ENCODE results near the gene KIAA0930. TPM values are rescaled to one million over a fixed set of nuclear protein-coding genes. Genes with fewer than 3 reads are reported as not detected.

Gene KIAA0930
- total and polyA plus RNA-seq, 2 of the 4 experiments (the other 2 are of a cell fraction): 25.3 to 34.1 TPM

GRCh38 chr22:45217345-45217744 is 23.3 kb downstream of the KIAA0930 start:
- Histone ChIP-seq H3K14ac (replicated peaks; ENCODE audit: low read depth, low read length) (no peak overlapping the region), H4K91ac (ENCODE audit: insufficient read depth, low read depth, low read length) (no peak overlapping the region), H3K56ac (ENCODE audit: extremely low read depth, insufficient read depth, low read length) (no peak overlapping the region), H3K9me3 (ENCODE audit: control insufficient read depth, insufficient read depth, low read length) (no peaks in the 10 kb centered on the region), H3K27me3 (ENCODE audit: control insufficient read depth, insufficient read depth, low read length) (no peaks in the 10 kb centered on the region), H2BK120ac (ENCODE audit: low read depth, low read length) (no peak overlapping the region), H3K36me3 (ENCODE audit: control insufficient read depth, insufficient read depth, low read length) (no peaks in the 10 kb centered on the region), H3K79me1 (ENCODE audit: low read depth in 1 of 2, low read length in 2 of 2) (peaks cover 24 to 68% of the 10 kb centered on the region in 2 experiments), H2BK5ac (ENCODE audit: low read depth, low read length, poor library complexity, severe bottlenecking) (no peak overlapping the region), H2BK20ac (ENCODE audit: low read depth, low read length) (no peak overlapping the region), H3K4ac (ENCODE audit: low read depth, low read length) (no peak overlapping the region), H3K27ac (ENCODE audit: insufficient read depth, low read length) (no peak overlapping the region), H4K8ac (ENCODE audit: low read depth in 2 of 2, low read length in 2 of 2) (no peak overlapping the region), H3K23ac (ENCODE audit: low read depth, low read length) (no peak overlapping the region), H3K9me1 (ENCODE audit: insufficient read depth, low read length) (peaks cover 17% of the 10 kb centered on the region), H2AK5ac (ENCODE audit: low read depth, low read length) (no peak overlapping the region), H3K4me1 (ENCODE audit: control insufficient read depth, insufficient read depth, low read length) (peaks cover 12% of the 10 kb centered on the region), H2AFZ (replicated peaks; ENCODE audit: low read length, poor library complexity) (no peak overlapping the region), H4K5ac (ENCODE audit: low read depth, low read length) (no peak overlapping the region), H2BK15ac (ENCODE audit: low read depth, low read length) (no peak overlapping the region), H3K9ac (ENCODE audit: low read depth, low read length) (no peak overlapping the region), H3K4me2 (ENCODE audit: low read depth, low read length) (no peak overlapping the region), H3K18ac (ENCODE audit: low read depth, low read length) (no peak overlapping the region), H3K4me3 (ENCODE audit: insufficient read depth, low read depth, low read length) (no peak overlapping the region), H4K20me1 (ENCODE audit: insufficient read depth, low read length) (peaks cover 66% of the 10 kb centered on the region), H2AK9ac (replicated peaks; ENCODE audit: low read depth, low read length, poor library complexity) (no peak overlapping the region)
- WGBS, 2 experiments (ENCODE audit: extremely low coverage in 2 of 2, insufficient read length in 1 of 2): 89% methylated on average over 3 of the region's 6 CpGs; no CpG with 5 or more reads in 1 of the 2 experiments
- ATAC-seq (ENCODE audit: low read depth) (no peak), DNase-seq (no peak)
- ChIA-PET POLR2A (ENCODE audit: unreplicated experiment) (no interaction called here), CTCF (no interaction called here)
- BruUV-seq (replicated peaks): no TSS peak
- intact Hi-C loops (cut with micrococcal nuclease) (no loop called here), dilution Hi-C loops (cut with HindIII; ENCODE audit: low sequenced_read_pairs, unreplicated experiment) (no loop called here), in situ Hi-C loops (cut with MboI; ENCODE audit: low sequenced_read_pairs) (no loop called here)
- TF ChIP-seq CTCF (conservative IDR thresholded peaks at IDR 0.05; ENCODE audit: low read depth, low read length) (no peak), MXI1 (IDR thresholded peaks at IDR 0.05; ENCODE audit: borderline replicate concordance, low read depth, low read length) (no peak), MAZ (IDR thresholded peaks at IDR 0.05; ENCODE audit: borderline replicate concordance, low read depth, low read length) (no peak), BHLHE40 (IDR thresholded peaks at IDR 0.05; ENCODE audit: low read depth, low read length) (no peak), MAFK (IDR thresholded peaks at IDR 0.05; ENCODE audit: low read depth, low read length) (no peak), NFE2L2 (IDR thresholded peaks at IDR 0.05; ENCODE audit: low read depth, low read length) (no peak), SMC3 (IDR thresholded peaks at IDR 0.05; ENCODE audit: low read depth, low read length) (no peak)
- TF ChIP-seq, protein P1, sequence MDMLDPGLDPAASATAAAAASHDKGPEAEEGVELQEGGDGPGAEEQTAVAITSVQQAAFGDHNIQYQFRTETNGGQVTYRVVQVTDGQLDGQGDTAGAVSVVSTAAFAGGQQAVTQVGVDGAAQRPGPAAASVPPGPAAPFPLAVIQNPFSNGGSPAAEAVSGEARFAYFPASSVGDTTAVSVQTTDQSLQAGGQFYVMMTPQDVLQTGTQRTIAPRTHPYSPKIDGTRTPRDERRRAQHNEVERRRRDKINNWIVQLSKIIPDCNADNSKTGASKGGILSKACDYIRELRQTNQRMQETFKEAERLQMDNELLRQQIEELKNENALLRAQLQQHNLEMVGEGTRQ (IDR thresholded peaks at IDR 0.05; ENCODE audit: low read depth, low read length): no peak
- TF ChIP-seq, protein P2, sequence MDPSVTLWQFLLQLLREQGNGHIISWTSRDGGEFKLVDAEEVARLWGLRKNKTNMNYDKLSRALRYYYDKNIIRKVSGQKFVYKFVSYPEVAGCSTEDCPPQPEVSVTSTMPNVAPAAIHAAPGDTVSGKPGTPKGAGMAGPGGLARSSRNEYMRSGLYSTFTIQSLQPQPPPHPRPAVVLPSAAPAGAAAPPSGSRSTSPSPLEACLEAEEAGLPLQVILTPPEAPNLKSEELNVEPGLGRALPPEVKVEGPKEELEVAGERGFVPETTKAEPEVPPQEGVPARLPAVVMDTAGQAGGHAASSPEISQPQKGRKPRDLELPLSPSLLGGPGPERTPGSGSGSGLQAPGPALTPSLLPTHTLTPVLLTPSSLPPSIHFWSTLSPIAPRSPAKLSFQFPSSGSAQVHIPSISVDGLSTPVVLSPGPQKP (IDR thresholded peaks at IDR 0.05; ENCODE audit: borderline replicate concordance, low read depth, low read length): no peak
